SK-N-MC (cell line): ENCODE results near the gene CWF19L2.
"Not testable (repeated sequence)": the region's sequence is repeated elsewhere in the genome, so short reads cannot be mapped to it uniquely, and the experiment has no call there.

Experiments used
- DNase-seq: peaks from one replicate; pipeline ENCODE4 v3.0.0-alpha.2; 2011; ENCODE audit warnings: low read depth, low spot score
- H3K27ac ChIP-seq: fragments of 200-600 bp; sonication (generic); 2 replicates; pipeline ENCODE4 v1.5.1; 2016; ENCODE audit warnings: mixed run types
- H3K36me3 ChIP-seq: fragments of 200-600 bp; sonication (generic); 2 replicates; pipeline ENCODE4 v1.6.1; 2017; ENCODE audit warnings: antibody characterized with exemption, low read length, mixed read lengths; ENCODE audit not compliant: insufficient read depth
- H3K4me3 ChIP-seq: fragments of 200-600 bp; sonication (generic); 2 replicates; pipeline ENCODE4 v1.5.1; 2016
- H3K9ac ChIP-seq: fragments of 200-600 bp; sonication (generic); 2 replicates; pipeline ENCODE4 v1.8.0; 2017; ENCODE audit warnings: mixed run types, mixed read lengths; ENCODE audit not compliant: insufficient read length
- H3K9me3 ChIP-seq: fragments of 200-600 bp; sonication (generic); 2 replicates; pipeline ENCODE4 v1.6.1; 2017; ENCODE audit warnings: low read depth, mild to moderate bottlenecking, antibody characterized with exemption, low read length, moderate library complexity, mixed read lengths
- EZH2 ChIP-seq: fragments of 200-600 bp; sonication (generic); IDR thresholded peaks from one replicate; pipeline ENCODE4 v1.6.1; 2017; ENCODE audit warnings: antibody characterized with exemption
- FOXP2 ChIP-seq: optimal IDR thresholded peaks from 2 replicates; pipeline ENCODE3; 2011; ENCODE audit warnings: mild to moderate bottlenecking, moderate library complexity; ENCODE audit not compliant: insufficient read depth; ENCODE audit errors: extremely low read length, control extremely low read depth
- POLR2AphosphoS5 ChIP-seq: IDR thresholded peaks from 2 replicates; pipeline ENCODE4 v1.6.1; 2012; ENCODE audit warnings: mild to moderate bottlenecking, low read depth, low read length, borderline replicate concordance

CWF19L2 gene

GRCh38 chr11:107405260-107405659, 52.4 kb downstream of the CWF19L2 start:
- H3K27ac ChIP-seq = no peak overlapping the region
- TF ChIP-seq POLR2AphosphoS5 (no peak), FOXP2 (no peak), EZH2 (no peak)
- H3K9me3 ChIP-seq = no peaks in the 10 kb centered on the region
- no peak overlapping the region for H3K4me3 ChIP-seq
- no peak overlapping the region for H3K9ac ChIP-seq
- no peaks in the 10 kb centered on the region for H3K36me3 ChIP-seq
- no peak for DNase-seq

- not testable (repeated sequence) for H3K27ac ChIP-seq, DNase-seq, H3K4me3 ChIP-seq, H3K9me3 ChIP-seq, H3K9ac ChIP-seq
- peaks cover 12% of the 10 kb centered on the region; the same call in 1 of the 2 replicates for H3K36me3 ChIP-seq
Measured at GRCh38 chr11:107401131-107401530, 56.5 kb downstream of the CWF19L2 start.

- no peak overlapping the region for H3K27ac ChIP-seq
- H3K4me3 ChIP-seq = no peak overlapping the region
- DNase-seq = no peak
- H3K9ac ChIP-seq = no peak overlapping the region
- TF ChIP-seq FOXP2 (no peak), POLR2AphosphoS5 (no peak)
- H3K36me3 ChIP-seq = peaks cover 14% of the 10 kb centered on the region
- H3K9me3 ChIP-seq = no peaks in the 10 kb centered on the region
Measured at GRCh38 chr11:107397357-107397756, 60.3 kb downstream of the CWF19L2 start.

- no peak overlapping the region for H3K4me3 ChIP-seq
- H3K36me3 ChIP-seq = peaks cover 19% of the 10 kb centered on the region
- DNase-seq = no peak
- H3K9me3 ChIP-seq = no peaks in the 10 kb centered on the region
- H3K9ac ChIP-seq = no peak overlapping the region
- TF ChIP-seq EZH2 = no peak
- TF ChIP-seq FOXP2 = no peak
- TF ChIP-seq POLR2AphosphoS5 = no peak
- H3K27ac ChIP-seq = peak overlapping the region; percentile 46; the same call in 1 of the 2 replicates
Measured at GRCh38 chr11:107392611-107393010, 65.0 kb downstream of the CWF19L2 start.

- H3K9me3 ChIP-seq, H3K4me3 ChIP-seq, H3K27ac ChIP-seq, H3K9ac ChIP-seq, DNase-seq: not testable (repeated sequence)
- peaks cover 19% of the 10 kb centered on the region for H3K36me3 ChIP-seq
Measured at GRCh38 chr11:107390701-107391100, 66.9 kb downstream of the CWF19L2 start.

- Histone ChIP-seq H3K9me3 (no peaks in the 10 kb centered on the region), H3K36me3 (peaks cover 19% of the 10 kb centered on the region), H3K4me3 (no peak overlapping the region), H3K9ac (no peak overlapping the region), H3K27ac (no peak overlapping the region)
- DNase-seq = no peak
- no peak for TF ChIP-seq POLR2AphosphoS5
- no peak for TF ChIP-seq FOXP2
Measured at GRCh38 chr11:107387666-107388065, 70.0 kb downstream of the CWF19L2 start.

- H3K27ac ChIP-seq = no peak overlapping the region
Measured at GRCh38 chr11:107385361-107385981, 72.2 kb downstream of the CWF19L2 start.

GRCh38 chr11:107384144-107384852, 73.3 kb downstream of the CWF19L2 start:
- TF ChIP-seq EZH2 = no peak
- no peak for TF ChIP-seq FOXP2
- TF ChIP-seq POLR2AphosphoS5 = no peak
- Histone ChIP-seq H3K27ac (no peak overlapping the region), H3K9ac (no peak overlapping the region), H3K9me3 (no peaks in the 10 kb centered on the region), H3K4me3 (no peak overlapping the region), H3K36me3 (no peaks in the 10 kb centered on the region)
- no peak for DNase-seq

More at GRCh38 chr11:107385361-107385981, 72.2 kb downstream of the CWF19L2 start:
- Histone ChIP-seq H3K9ac (no peak overlapping the region), H3K4me3 (no peak overlapping the region), H3K9me3 (no peaks in the 10 kb centered on the region), H3K36me3 (peaks cover 7% of the 10 kb centered on the region; the same call in 1 of the 2 replicates)
- TF ChIP-seq EZH2 = no peak
- TF ChIP-seq POLR2AphosphoS5 = no peak
- TF ChIP-seq FOXP2 = no peak
- no peak for DNase-seq

GRCh38 chr11:107372439-107372838, 85.2 kb downstream of the CWF19L2 start:
- Histone ChIP-seq H3K27ac (no peak overlapping the region), H3K9ac (no peak overlapping the region), H3K4me3 (no peak overlapping the region), H3K36me3 (no peaks in the 10 kb centered on the region), H3K9me3 (no peaks in the 10 kb centered on the region)
- no peak for TF ChIP-seq POLR2AphosphoS5
- no peak for TF ChIP-seq FOXP2
- TF ChIP-seq EZH2 = no peak
- DNase-seq = no peak
